ENCODE data around the gene POLR3A.

Gene POLR3A

GRCh38 chr10:77940627-77941026 lies 88.7 kb downstream of the POLR3A start:
- no peak for DNase-seq

GRCh38 chr10:77940225-77940624 lies 89.1 kb downstream of the POLR3A start:
- no peak for DNase-seq

DNA sequence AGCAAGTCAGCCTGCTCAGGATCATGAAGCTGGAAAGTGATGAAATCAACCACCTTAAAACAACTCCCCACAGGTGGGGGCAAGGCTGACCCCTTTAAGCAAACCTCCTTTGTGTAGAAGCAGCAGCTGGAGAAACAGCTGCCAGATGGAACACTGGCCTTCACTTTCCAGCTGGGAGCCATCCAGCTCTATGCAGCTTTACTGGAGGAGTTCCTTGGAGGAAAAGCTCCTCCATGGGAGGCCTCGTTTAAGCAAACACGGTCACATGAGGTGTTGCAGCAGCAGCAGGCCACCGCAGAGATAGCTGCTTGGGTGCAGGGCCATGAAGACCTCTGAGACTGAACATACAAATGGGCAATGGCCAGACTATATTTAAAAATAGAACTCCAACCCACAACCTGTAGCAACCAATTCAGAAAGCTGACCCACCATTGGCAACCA lies 89.7 kb downstream of the POLR3A start:
- DNase-seq = peak; percentile 64

GRCh38 chr10:77936697-77937567 lies 92.4 kb downstream of the POLR3A start:
- DNase-seq = no peak

- DNase-seq = no peak
Observed at GRCh38 chr10:77932016-77932715, 97.1 kb downstream of the POLR3A start.

- no peak for DNase-seq
Observed at GRCh38 chr10:77927402-77928246, 101.7 kb downstream of the POLR3A start.

GRCh38 chr10:77926566-77927401 lies 102.5 kb downstream of the POLR3A start, which contains the start of gene DLG5:
Gene DLG5, minus strand, starts transcription at chr10:77926755. Its CDS starts 235 bp downstream, at chr10:77926520.
- DNase-seq = peak; percentile 49

DNA sequence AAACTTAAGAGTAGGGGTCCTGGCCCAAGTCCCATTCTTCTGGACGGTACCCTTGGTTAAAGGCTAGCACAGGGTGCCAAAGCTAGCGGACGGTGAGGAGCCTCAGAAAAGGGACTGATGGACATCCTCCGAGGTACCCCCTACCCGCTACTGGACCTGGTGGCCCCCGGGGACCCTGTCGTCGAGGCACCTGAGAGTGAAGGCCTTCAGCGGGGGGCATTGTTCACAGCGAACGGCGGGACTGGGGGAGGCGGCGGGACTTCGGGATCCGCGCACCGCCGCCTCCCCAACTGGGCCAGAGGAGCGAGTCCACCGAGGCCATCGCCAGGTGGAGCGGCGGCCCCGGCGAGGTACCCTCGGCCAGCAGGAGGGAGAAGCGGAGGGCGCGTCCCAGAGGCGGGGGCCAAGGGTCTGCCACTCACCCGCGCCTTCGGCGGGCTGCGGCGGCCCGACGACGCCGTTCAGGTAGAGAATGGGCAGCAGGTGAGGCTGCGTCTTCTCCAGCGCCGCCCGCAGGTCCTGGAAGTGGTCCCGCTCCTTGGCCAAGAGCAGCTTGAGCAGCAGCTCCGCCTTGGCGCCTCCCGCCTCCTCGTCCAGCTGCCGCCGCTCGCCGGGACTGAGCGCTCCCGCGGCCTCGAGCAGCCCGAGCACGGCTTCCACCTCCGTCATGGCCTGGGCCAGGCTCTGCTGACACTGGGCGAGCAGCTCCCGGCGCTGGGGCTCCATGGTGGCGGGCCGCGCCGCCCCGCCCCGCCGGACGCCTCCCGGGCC lies 103.3 kb downstream of the POLR3A start:
- no peak for DNase-seq

DNA sequence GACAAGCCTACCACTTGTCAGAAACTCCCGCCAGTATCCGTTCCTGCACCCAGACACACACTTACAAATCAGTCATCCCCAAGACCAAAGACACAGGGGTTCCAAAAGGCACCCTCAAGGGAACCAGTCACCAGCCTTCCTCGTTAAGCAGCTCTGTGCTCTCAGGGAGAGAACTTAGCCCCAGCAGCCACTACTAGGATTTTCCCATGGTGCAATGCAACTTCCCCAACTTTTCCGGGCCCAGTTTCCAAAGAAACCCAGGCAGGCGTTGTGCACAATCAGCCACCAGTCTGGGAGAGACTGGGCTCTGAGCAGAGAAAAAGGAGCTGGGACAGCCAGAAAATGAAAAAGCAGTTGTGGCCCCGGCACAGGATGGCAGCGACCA lies 103.9 kb downstream of the POLR3A start:
- peak; percentile 39 for DNase-seq

GRCh38 chr10:77922566-77923179 lies 106.6 kb downstream of the POLR3A start:
- DNase-seq = no peak

DNA sequence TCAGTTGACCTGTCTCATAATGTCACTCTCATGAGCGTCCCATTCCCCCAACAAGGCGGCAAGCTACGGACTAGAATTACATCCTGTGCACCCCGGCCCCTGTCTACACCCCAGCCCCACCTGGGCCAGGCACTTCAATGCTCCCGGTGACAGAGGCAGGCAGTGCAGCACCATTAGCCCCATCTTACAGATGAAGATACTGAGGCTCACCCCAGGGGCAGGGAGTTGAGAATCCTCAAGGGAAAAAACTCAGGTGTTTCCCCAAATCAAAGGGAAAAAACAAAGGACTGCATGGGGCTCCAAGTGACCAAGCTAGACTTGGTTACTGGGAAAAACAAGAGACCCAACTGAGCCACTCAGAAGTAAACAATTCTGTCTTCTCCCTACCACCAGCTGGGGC lies 107.3 kb downstream of the POLR3A start:
- no peak for DNase-seq

GRCh38 chr10:77921395-77921794 lies 107.9 kb downstream of the POLR3A start:
- DNase-seq = no peak

DNA sequence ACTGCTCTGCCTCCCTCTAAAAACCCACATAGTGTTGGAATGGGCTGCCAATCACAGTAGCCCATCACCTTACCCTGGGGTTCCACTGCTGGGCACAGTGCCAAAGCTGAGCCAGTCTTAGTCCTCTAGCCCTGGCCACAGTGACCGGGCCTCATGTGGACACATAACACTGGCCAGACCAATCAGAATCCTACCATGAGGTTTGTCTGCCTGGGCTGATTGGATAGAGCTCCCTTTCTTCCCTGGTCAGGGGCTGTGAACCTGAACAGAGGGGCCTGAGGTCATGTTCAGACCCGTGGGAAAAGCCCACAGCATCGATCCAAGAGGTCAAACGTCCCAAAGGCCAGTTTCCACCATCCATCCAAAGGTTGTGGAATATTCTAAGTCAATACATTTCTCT lies 108.8 kb downstream of the POLR3A start:
- DNase-seq = no peak

DNA sequence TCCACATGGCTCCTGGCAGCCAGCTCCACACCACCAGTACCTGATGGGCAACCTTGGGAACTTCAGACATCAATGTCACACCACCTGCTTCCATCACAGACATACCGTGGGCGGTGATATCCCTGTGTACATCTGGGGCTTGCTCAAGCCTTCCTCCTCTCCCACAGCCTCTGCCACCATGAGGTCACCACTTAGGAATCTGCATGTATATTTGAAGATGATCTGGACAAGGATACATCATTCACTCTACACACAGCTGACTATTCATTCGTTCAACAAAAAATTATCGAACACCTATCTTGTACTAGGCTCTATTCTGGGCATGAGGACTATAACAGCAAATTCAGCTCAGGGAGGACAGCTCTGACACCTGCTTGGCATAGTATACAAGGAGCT lies 109.6 kb downstream of the POLR3A start:
- peak; percentile 80 for DNase-seq

Measured in fibroblast of skin of right quadriceps (primary cell).